Measurements from ENCODE around the gene ACVR1. TPM values are rescaled to one million over a fixed set of nuclear protein-coding genes. Genes with fewer than 3 reads are reported as not detected.
"Not testable (repeated sequence)": the region's sequence is repeated elsewhere in the genome, so short reads cannot be mapped to it uniquely, and the experiment has no call there.

The ACVR1 gene
- total RNA-seq, 1 experiment from 2014 or later, result 11.1 TPM

DNA sequence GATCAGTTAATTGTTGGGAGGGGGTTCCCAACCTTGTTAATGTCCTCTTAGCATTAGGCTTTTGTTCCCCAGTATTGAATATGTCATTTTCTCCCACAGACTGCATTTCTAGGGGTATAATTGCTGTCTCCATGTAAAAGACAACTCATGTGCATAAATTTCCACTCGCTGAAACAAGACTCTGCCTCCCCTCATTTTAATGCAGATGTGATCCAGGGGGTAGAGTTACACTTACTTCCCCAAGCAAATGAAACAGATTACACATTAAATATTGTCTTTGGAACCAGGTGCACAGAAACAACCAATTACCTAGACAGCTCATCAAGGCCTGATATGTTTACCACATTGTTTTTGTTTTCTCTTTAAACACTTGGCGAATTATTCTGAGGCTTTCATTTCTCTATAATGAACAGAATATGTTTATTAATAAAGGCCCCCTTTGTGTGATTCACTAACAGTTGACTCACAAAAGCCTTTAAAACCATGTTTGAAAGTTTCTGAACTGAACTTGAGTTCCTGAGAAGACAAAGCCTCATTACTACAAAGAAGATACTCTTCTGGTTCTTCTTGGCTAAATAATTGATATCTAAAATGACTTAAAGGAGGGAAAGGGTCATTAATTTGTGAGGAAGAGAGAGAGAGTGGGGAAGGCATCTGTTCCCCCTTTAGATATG, 15.0 kb upstream of the ACVR1 start:
- Mint-ChIP-seq H3K4me3 (ENCODE audit: unreplicated experiment) (no peak overlapping the region), H3K27ac (ENCODE audit: unreplicated experiment) (no peak overlapping the region)

GRCh38 chr2:157887946-157888345, 11.8 kb upstream of the ACVR1 start:
- H3K4me3 Mint-ChIP-seq (ENCODE audit: unreplicated experiment), result no peak overlapping the region
- DNase-seq, result no peak
- Histone ChIP-seq H3K36me3 (ENCODE audit: control insufficient read depth, insufficient read depth, low read length) (no peaks in the 10 kb centered on the region), H3K4me1 (no peaks in the 10 kb centered on the region), H3K27me3 (replicated peaks; ENCODE audit: control insufficient read depth, insufficient read depth, low read length) (no peaks in the 10 kb centered on the region), H3K4me3 (ENCODE audit: low read depth, low read length) (no peak overlapping the region), H3K9me3 (no peaks in the 10 kb centered on the region)
- BruUV-seq (replicated peaks), result no TSS peak
- no peak overlapping the region for H3K27ac Mint-ChIP-seq (ENCODE audit: unreplicated experiment)
- POLR2A ChIA-PET, result no interaction called here
- H3K9me3 Mint-ChIP-seq (ENCODE audit: unreplicated experiment), result no peaks in the 10 kb centered on the region
- no peaks in the 10 kb centered on the region for H3K4me1 Mint-ChIP-seq (ENCODE audit: low read depth, unreplicated experiment)
- TF ChIP-seq, protein P1, sequence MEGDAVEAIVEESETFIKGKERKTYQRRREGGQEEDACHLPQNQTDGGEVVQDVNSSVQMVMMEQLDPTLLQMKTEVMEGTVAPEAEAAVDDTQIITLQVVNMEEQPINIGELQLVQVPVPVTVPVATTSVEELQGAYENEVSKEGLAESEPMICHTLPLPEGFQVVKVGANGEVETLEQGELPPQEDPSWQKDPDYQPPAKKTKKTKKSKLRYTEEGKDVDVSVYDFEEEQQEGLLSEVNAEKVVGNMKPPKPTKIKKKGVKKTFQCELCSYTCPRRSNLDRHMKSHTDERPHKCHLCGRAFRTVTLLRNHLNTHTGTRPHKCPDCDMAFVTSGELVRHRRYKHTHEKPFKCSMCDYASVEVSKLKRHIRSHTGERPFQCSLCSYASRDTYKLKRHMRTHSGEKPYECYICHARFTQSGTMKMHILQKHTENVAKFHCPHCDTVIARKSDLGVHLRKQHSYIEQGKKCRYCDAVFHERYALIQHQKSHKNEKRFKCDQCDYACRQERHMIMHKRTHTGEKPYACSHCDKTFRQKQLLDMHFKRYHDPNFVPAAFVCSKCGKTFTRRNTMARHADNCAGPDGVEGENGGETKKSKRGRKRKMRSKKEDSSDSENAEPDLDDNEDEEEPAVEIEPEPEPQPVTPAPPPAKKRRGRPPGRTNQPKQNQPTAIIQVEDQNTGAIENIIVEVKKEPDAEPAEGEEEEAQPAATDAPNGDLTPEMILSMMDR (IDR thresholded peaks at IDR 0.05; ENCODE audit: insufficient read depth in 1 of 2, low read depth in 1 of 2, low read length in 1 of 2, severe bottlenecking in 1 of 2, unreplicated experiment in 1 of 2), result no peak
- CTCF ChIA-PET, result no interaction called here
- intact Hi-C loops (cut with micrococcal nuclease; ENCODE audit: unreplicated experiment), result no loop called here
- H3K27me3 Mint-ChIP-seq (ENCODE audit: insufficient read depth, unreplicated experiment), result peaks cover 10% of the 10 kb centered on the region
- H3K36me3 Mint-ChIP-seq (ENCODE audit: insufficient read depth, unreplicated experiment), result no peaks in the 10 kb centered on the region

More for the DNA sequence above, 15.0 kb upstream of the ACVR1 start:
- no peaks in the 10 kb centered on the region for H3K27me3 ChIP-seq (replicated peaks; ENCODE audit: control insufficient read depth, insufficient read depth, low read length)
- H3K4me3 ChIP-seq (ENCODE audit: low read depth, low read length), result no peak overlapping the region
- DNase-seq, result no peak
- no TSS peak for BruUV-seq (replicated peaks)
- no peaks in the 10 kb centered on the region for H3K4me1 ChIP-seq
- TF ChIP-seq, protein P1 (IDR thresholded peaks at IDR 0.05; ENCODE audit: insufficient read depth in 1 of 2, low read depth in 1 of 2, low read length in 1 of 2, severe bottlenecking in 1 of 2, unreplicated experiment in 1 of 2), result no peak
- Mint-ChIP-seq H3K9me3 (ENCODE audit: unreplicated experiment) (no peaks in the 10 kb centered on the region), H3K36me3 (ENCODE audit: insufficient read depth, unreplicated experiment) (no peaks in the 10 kb centered on the region), H3K27me3 (ENCODE audit: insufficient read depth, unreplicated experiment) (peaks cover 10% of the 10 kb centered on the region), H3K4me1 (ENCODE audit: low read depth, unreplicated experiment) (no peaks in the 10 kb centered on the region)
- no peaks in the 10 kb centered on the region for H3K36me3 ChIP-seq (ENCODE audit: control insufficient read depth, insufficient read depth, low read length)
- ChIA-PET CTCF (interaction anchor here (1.2 kb wide), 1 partner anchor 99 kb away, joined by 4 read pairs; no protein-coding TSS in a partner anchor), POLR2A (no interaction called here)
- intact Hi-C loops (cut with micrococcal nuclease; ENCODE audit: unreplicated experiment), result no loop called here
- no peaks in the 10 kb centered on the region for H3K9me3 ChIP-seq

DNA sequence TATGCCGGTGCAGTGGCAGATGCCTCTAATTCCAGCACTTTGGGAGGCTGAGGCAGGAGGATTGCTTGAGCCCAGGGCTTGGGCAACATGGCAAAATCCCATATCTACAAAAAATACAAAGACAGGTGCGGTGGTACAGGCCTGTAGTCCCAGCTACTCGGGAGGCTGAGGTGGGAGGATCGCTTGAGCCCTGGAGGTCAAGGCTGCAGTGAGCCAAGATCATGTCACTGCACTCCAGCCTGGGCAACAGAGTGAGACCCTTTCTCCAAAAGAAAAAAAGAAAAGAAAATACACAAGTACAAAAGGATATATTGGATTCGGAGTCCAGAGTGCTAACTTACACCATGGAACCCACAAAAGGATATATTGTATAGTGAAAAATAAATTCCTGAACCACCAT, 8.4 kb upstream of the ACVR1 start:
- H3K27me3 Mint-ChIP-seq (ENCODE audit: insufficient read depth, unreplicated experiment); BruUV-seq (replicated peaks); H3K36me3 ChIP-seq (ENCODE audit: control insufficient read depth, insufficient read depth, low read length); H3K4me1 ChIP-seq; H3K27ac Mint-ChIP-seq (ENCODE audit: unreplicated experiment); CTCF ChIA-PET; H3K4me3 Mint-ChIP-seq (ENCODE audit: unreplicated experiment); POLR2A ChIA-PET; H3K4me3 ChIP-seq (ENCODE audit: low read depth, low read length); H3K27me3 ChIP-seq (replicated peaks; ENCODE audit: control insufficient read depth, insufficient read depth, low read length); H3K4me1 Mint-ChIP-seq (ENCODE audit: low read depth, unreplicated experiment); H3K9me3 Mint-ChIP-seq (ENCODE audit: unreplicated experiment); DNase-seq; intact Hi-C loops (cut with micrococcal nuclease; ENCODE audit: unreplicated experiment); H3K9me3 ChIP-seq; H3K36me3 Mint-ChIP-seq (ENCODE audit: insufficient read depth, unreplicated experiment): not testable (repeated sequence)
